IMR-90 (cell line): ENCODE data around the gene MAPKAPK2. TPM values are rescaled to one million over a fixed set of nuclear protein-coding genes. Genes with fewer than 3 reads are reported as not detected.

Experiments used
- ATAC-seq: fragments of 200-7000 bp; cut with Tn5 transposase; 2 replicates; pipeline ENCODE4 v1.9.1; 2020; ENCODE audit warnings: low read depth, mild to moderate bottlenecking, moderate library complexity
- BruUV-seq: library from RNA; stranded (reverse); fragments of 400-500 nt; replicated peaks from 2 replicates; lab custom pipeline; 2021; lab: Mats Ljungman, UMichigan
- CTCF ChIA-PET: fragments of 300-600 bp; formaldehyde crosslinking; extraction: SDS; loops from one replicate; lab custom pipeline; 2021; ENCODE audit warnings: antibody characterized with exemption; lab: Yijun Ruan, JAX
- POLR2A ChIA-PET: fragments of 300-600 bp; sonication (Branson Sonifier 250); formaldehyde crosslinking; loops from one replicate; lab custom pipeline; 2022; ENCODE audit warnings: antibody characterized with exemption; ENCODE audit not compliant: unreplicated experiment; lab: Charles Lee
- DNase-seq: peaks from one replicate; pipeline ENCODE4 v3.0.0; 2013
- H2AFZ ChIP-seq: replicated peaks from 2 replicates; pipeline ENCODE3; 2013; ENCODE audit warnings: low read length, mild to moderate bottlenecking; ENCODE audit not compliant: poor library complexity
- H2AK5ac ChIP-seq: 2 replicates; pipeline ENCODE4 v1.6.1; 2013; ENCODE audit warnings: low read depth, low read length, inconsistent platforms
- H2AK9ac ChIP-seq: replicated peaks from 2 replicates; pipeline ENCODE3; 2013; ENCODE audit warnings: mild to moderate bottlenecking, low read depth, low read length, moderate library complexity; ENCODE audit not compliant: poor library complexity
- H2BK120ac ChIP-seq: 2 replicates; pipeline ENCODE4 v1.6.1; 2013; ENCODE audit warnings: low read depth, low read length, inconsistent platforms
- H2BK15ac ChIP-seq: 3 replicates; pipeline ENCODE4 v1.6.1; 2013; ENCODE audit warnings: low read depth, low read length, inconsistent platforms
- H2BK20ac ChIP-seq: 2 replicates; pipeline ENCODE4 v1.6.1; 2013; ENCODE audit warnings: low read depth, mild to moderate bottlenecking, inconsistent platforms, low read length, moderate library complexity
- H2BK5ac ChIP-seq: 2 replicates; pipeline ENCODE4 v1.6.1; 2013; ENCODE audit warnings: mild to moderate bottlenecking, low read depth, low read length, inconsistent platforms; ENCODE audit not compliant: poor library complexity, severe bottlenecking
- H3K14ac ChIP-seq: replicated peaks from 2 replicates; pipeline ENCODE4 v1.6.1; 2013; ENCODE audit warnings: low read depth, low read length, inconsistent platforms
- H3K18ac ChIP-seq: 2 replicates; pipeline ENCODE4 v1.6.1; 2013; ENCODE audit warnings: low read depth, low read length, control low read depth
- H3K23ac ChIP-seq: 2 replicates; pipeline ENCODE4 v1.6.1; 2013; ENCODE audit warnings: low read depth, low read length, inconsistent platforms
- H3K27ac ChIP-seq: 2 replicates; pipeline ENCODE4 v1.5.1; 2013; ENCODE audit warnings: mild to moderate bottlenecking, control low read depth, low read length; ENCODE audit not compliant: insufficient read depth
- H3K27me3 ChIP-seq: 2 replicates; pipeline ENCODE4 v1.6.1; 2013; ENCODE audit warnings: low read length; ENCODE audit not compliant: control insufficient read depth, insufficient read depth
- H3K36me3 ChIP-seq: 2 replicates; pipeline ENCODE4 v1.6.1; 2013; ENCODE audit warnings: low read length, mixed read lengths; ENCODE audit not compliant: control insufficient read depth, insufficient read depth
- H3K4ac ChIP-seq: 2 replicates; pipeline ENCODE4 v1.6.1; 2013; ENCODE audit warnings: low read depth, low read length, inconsistent platforms
- H3K4me1 ChIP-seq: 2 replicates; pipeline ENCODE4 v1.6.1; 2013; ENCODE audit warnings: low read length, mixed read lengths; ENCODE audit not compliant: control insufficient read depth, insufficient read depth
- H3K4me2 ChIP-seq: 2 replicates; pipeline ENCODE4 v1.6.1; 2013; ENCODE audit warnings: low read depth, mild to moderate bottlenecking, control low read depth, low read length, moderate library complexity
- H3K4me3 ChIP-seq: 2 replicates; pipeline ENCODE4 v1.5.1; 2013; ENCODE audit warnings: low read depth, mild to moderate bottlenecking, control low read depth, low read length, moderate library complexity; ENCODE audit not compliant: insufficient read depth
- H3K56ac ChIP-seq: 2 replicates; pipeline ENCODE4 v1.6.1; 2013; ENCODE audit warnings: low read length, inconsistent platforms; ENCODE audit not compliant: insufficient read depth; ENCODE audit errors: extremely low read depth
- H3K79me1 ChIP-seq, 2 experiments: 2 replicates each; pipeline ENCODE4 v1.6.1; 2013; ENCODE audit warnings: low read length in 2 of 2, inconsistent platforms in 1 of 2, low read depth in 1 of 2
- H3K9ac ChIP-seq: 2 replicates; pipeline ENCODE4 v1.6.1; 2013; ENCODE audit warnings: low read depth, low read length, control low read depth
- H3K9me1 ChIP-seq: 2 replicates; pipeline ENCODE4 v1.6.1; 2013; ENCODE audit warnings: low read length, inconsistent platforms; ENCODE audit not compliant: insufficient read depth
- H3K9me3 ChIP-seq: 2 replicates; pipeline ENCODE4 v1.6.1; 2013; ENCODE audit warnings: low read length; ENCODE audit not compliant: control insufficient read depth, insufficient read depth
- H4K20me1 ChIP-seq: 2 replicates; pipeline ENCODE4 v1.6.1; 2013; ENCODE audit warnings: low read length, inconsistent platforms; ENCODE audit not compliant: insufficient read depth
- H4K5ac ChIP-seq: 2 replicates; pipeline ENCODE4 v1.6.1; 2013; ENCODE audit warnings: mild to moderate bottlenecking, low read depth, low read length, control low read depth
- H4K8ac ChIP-seq, 2 experiments: 2 replicates each; pipeline ENCODE4 v1.6.1; 2013; ENCODE audit warnings: low read depth in 2 of 2, low read length in 2 of 2, control low read depth in 1 of 2, inconsistent platforms in 1 of 2
- H4K91ac ChIP-seq: 2 replicates; pipeline ENCODE4 v1.6.1; 2013; ENCODE audit warnings: low read depth, low read length, inconsistent platforms; ENCODE audit not compliant: insufficient read depth
- CHD1 ChIP-seq: IDR thresholded peaks from 2 replicates; pipeline ENCODE4 v1.6.1; 2012; ENCODE audit warnings: low read depth, low read length, improper control_type of control experiment
- FOS ChIP-seq: fragments of 150-350 bp; IDR thresholded peaks from 2 replicates; pipeline ENCODE4 v1.6.1; 2016; ENCODE audit warnings: low read depth, low read length
- POLR2A ChIP-seq: IDR thresholded peaks from 2 replicates; pipeline ENCODE4 v1.6.1; 2012; ENCODE audit warnings: mild to moderate bottlenecking, low read depth, low read length
- RCOR1 ChIP-seq: IDR thresholded peaks from 2 replicates; pipeline ENCODE4 v1.6.1; 2012; ENCODE audit warnings: mild to moderate bottlenecking, low read length, improper control_type of control experiment; ENCODE audit not compliant: insufficient replicate concordance
- USF2 ChIP-seq: fragments of 150-350 bp; IDR thresholded peaks from 2 replicates; pipeline ENCODE4 v1.6.1; 2017; ENCODE audit warnings: mild to moderate bottlenecking, antibody characterized with exemption, low read length, low read depth
- WGBS, 2 experiments: methylation state at CpG; one replicate each; pipeline versions ENCODE4 v1.1.5 to v1.1.7; 2013; ENCODE audit warnings: missing lambda C conversion rate in 2 of 2; ENCODE audit not compliant: insufficient read length in 1 of 2; ENCODE audit errors: extremely low coverage in 2 of 2; 5-methylcytosine and 5-hydroxymethylcytosine counted together
- dilution Hi-C: fragments of 300-500 bp; cut with HindIII; formaldehyde crosslinking; loops from one replicate; pipeline ENCODE4 v1.14.3; 2018; ENCODE audit warnings: low sequenced_read_pairs; ENCODE audit not compliant: unreplicated experiment
- in situ Hi-C: fragments of 300-500 bp; cut with MboI; formaldehyde crosslinking; loops from 3 replicates; pipeline ENCODE4 v1.14.3; 2019; ENCODE audit warnings: low sequenced_read_pairs, inconsistent platforms, mixed read lengths
- intact Hi-C: fragments of 100-400 bp; cut with micrococcal nuclease; formaldehyde crosslinking; loops from 2 replicates; pipeline ENCODE4 v1.10.0; 2022
- polyA plus RNA-seq, 3 experiments: library from polyadenylated mRNA; depleted of rRNA; stranded (reverse); fragments of >200 nt; gene quantifications; 2 replicates each; pipeline ENCODE4 v1.2.3, GENCODE V29; 2012; ENCODE audit warnings: low replicate concordance in 1 of 3
- total RNA-seq: library from RNA; depleted of rRNA; stranded (reverse); fragments of >200 nt; gene quantifications from 2 replicates; pipeline ENCODE4 v1.2.3, GENCODE V29; 2012

Gene MAPKAPK2
- total and polyA plus RNA-seq, 2 of the 4 experiments (the other 2 are of a cell fraction), result 56.5 to 66.4 TPM

- POLR2A ChIA-PET, result no interaction called here
- no peak overlapping the region for H2BK120ac ChIP-seq
- no CpG with 5 or more reads among the region's 5 CpGs for WGBS, 2 experiments
Measured at GRCh38 chr1:206649261-206649921, 35.3 kb upstream of the MAPKAPK2 start.

More at GRCh38 chr1:206649261-206649921, 35.3 kb upstream of the MAPKAPK2 start:
- H3K9me3 ChIP-seq, result no peaks in the 10 kb centered on the region
- H3K56ac ChIP-seq, result no peak overlapping the region
- DNase-seq, result no peak
- H2BK15ac ChIP-seq, result no peak overlapping the region
- no TSS peak for BruUV-seq
- H3K9ac ChIP-seq, result no peak overlapping the region
- intact Hi-C loops (no loop called here), dilution Hi-C loops (no loop called here), in situ Hi-C loops (no loop called here)
- peaks cover 13% of the 10 kb centered on the region for H3K36me3 ChIP-seq
- H3K4me2 ChIP-seq, result no peak overlapping the region
- H2BK5ac ChIP-seq, result no peak overlapping the region
- H3K14ac ChIP-seq, result no peak overlapping the region
- H3K79me1 ChIP-seq, result peaks cover 10 to 29% of the 10 kb centered on the region in 2 experiments; a peak in 3 of 4 replicates
- no peak overlapping the region for H3K4me3 ChIP-seq
- no peak overlapping the region for H4K8ac ChIP-seq
- no peak overlapping the region for H3K18ac ChIP-seq
- H2AK9ac ChIP-seq, result no peak overlapping the region
- no peak overlapping the region for H3K27ac ChIP-seq
- H3K23ac ChIP-seq, result no peak overlapping the region
- H3K27me3 ChIP-seq, result no peaks in the 10 kb centered on the region
- H4K20me1 ChIP-seq, result no peaks in the 10 kb centered on the region
- H4K91ac ChIP-seq, result no peak overlapping the region
- no peak overlapping the region for H2BK20ac ChIP-seq
- CTCF ChIA-PET, result interaction anchor here (1.0 to 2.4 kb wide), 4 partner anchors 14 to 37 kb away, joined by 3 to 10 read pairs (median 6); partner anchors contain the start of gene DYRK3
- H3K4me1 ChIP-seq, result peaks cover 2% of the 10 kb centered on the region; the same call in 1 of the 2 replicates
- TF ChIP-seq POLR2A (no peak), USF2 (no peak), CHD1 (no peak), RCOR1 (no peak), FOS (no peak)
- H2AK5ac ChIP-seq, result no peak overlapping the region
- no peaks in the 10 kb centered on the region; the same call in none of the 2 replicates for H3K9me1 ChIP-seq
- no peak overlapping the region for H3K4ac ChIP-seq
- ATAC-seq, result no peak
- H4K5ac ChIP-seq, result no peak overlapping the region
- H2AFZ ChIP-seq, result no peak overlapping the region
